ENCODE measurements around the gene IGF2R.
"Not testable (repeated sequence)": the region's sequence is repeated elsewhere in the genome, so short reads cannot be mapped to it uniquely, and the experiment has no call there.

IGF2R gene

DNA sequence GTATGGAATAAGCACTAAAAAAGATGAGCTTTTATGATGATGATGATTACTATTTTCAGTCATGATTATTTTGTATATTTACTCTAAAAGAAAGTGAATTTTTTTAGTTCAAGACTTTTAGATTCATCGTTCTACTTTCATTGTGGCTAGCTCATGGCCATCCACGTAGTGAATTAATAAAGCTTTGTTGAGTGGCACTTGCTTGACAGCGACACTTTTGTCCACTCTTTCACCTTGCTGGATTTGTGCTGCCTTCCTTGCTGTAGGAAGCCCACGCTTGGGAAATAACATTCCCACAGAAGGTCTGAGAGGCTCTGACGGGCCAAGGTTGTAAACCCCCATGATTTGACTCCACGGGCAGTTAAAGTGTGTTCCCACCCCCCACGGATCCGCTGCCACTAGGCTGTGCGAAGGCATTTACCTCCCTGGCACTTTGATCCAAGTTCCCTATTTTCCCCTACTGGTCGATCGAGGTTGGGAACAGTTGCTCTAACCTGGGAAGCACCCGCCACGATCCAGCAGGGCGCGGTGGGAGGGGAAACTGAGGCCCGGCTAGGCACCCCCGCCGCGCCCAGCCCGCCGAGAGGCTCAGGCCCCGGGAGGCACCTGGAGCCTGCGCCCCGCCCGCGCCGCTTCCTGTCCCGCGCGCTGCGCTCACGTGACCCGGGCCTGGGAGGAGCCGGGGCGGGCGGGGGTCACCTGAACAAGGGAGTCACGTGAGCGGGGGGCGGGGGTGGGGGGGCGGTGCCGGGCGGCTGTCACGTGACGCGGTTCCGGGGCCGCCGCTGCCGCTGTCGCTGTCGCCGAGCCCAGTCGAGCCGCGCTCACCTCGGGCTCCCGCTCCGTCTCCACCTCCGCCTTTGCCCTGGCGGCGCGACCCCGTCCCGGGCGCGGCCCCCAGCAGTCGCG lies at the start of gene IGF2R:
IGF2R (plus strand) TSS at position 788 of the 909 bp plus-strand sequence. CDS start 165 bp downstream, outside the sequence.
- peak within 1 kb of the TSS; percentile 75 for H3K4me3 ChIP-seq (ENCODE audit: low read depth, low read length)
- peak; percentile 94 for DNase-seq (ENCODE audit: low read depth)
- TF ChIP-seq POLR2A (IDR thresholded peaks at IDR 0.05; ENCODE audit: extremely low read depth, insufficient read length), result peak; percentile 88
- TF ChIP-seq, protein P1, sequence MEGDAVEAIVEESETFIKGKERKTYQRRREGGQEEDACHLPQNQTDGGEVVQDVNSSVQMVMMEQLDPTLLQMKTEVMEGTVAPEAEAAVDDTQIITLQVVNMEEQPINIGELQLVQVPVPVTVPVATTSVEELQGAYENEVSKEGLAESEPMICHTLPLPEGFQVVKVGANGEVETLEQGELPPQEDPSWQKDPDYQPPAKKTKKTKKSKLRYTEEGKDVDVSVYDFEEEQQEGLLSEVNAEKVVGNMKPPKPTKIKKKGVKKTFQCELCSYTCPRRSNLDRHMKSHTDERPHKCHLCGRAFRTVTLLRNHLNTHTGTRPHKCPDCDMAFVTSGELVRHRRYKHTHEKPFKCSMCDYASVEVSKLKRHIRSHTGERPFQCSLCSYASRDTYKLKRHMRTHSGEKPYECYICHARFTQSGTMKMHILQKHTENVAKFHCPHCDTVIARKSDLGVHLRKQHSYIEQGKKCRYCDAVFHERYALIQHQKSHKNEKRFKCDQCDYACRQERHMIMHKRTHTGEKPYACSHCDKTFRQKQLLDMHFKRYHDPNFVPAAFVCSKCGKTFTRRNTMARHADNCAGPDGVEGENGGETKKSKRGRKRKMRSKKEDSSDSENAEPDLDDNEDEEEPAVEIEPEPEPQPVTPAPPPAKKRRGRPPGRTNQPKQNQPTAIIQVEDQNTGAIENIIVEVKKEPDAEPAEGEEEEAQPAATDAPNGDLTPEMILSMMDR (IDR thresholded peaks at IDR 0.05; ENCODE audit: low read depth, low read length), result no peak
- TF ChIP-seq MAX (IDR thresholded peaks at IDR 0.05; ENCODE audit: low read depth, low read length), result peak; percentile 73
- TF ChIP-seq MYC (IDR thresholded peaks at IDR 0.05; ENCODE audit: low read depth, low read length), result peak; percentile 75

DNA sequence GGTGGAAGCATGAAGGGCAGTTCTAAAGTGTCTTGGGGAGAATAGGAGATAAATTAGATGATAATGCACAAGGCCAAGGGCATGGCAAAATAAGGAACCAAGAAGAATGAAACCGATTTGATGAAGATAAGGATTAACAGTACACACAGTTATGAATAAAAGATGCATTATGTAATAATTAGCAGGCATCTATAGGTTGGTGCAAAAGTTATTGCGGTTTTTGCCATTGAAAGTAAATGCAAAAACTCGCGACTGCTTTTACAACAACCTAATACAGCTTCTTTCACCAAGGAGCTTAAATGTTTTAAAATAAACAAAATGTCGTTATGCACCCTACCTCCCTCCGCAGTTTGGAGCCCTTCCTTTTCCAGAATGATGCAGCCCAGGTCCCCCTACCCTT lies 49.1 kb upstream of the IGF2R start:
- H3K4me3 ChIP-seq (ENCODE audit: low read depth, low read length), result no peak overlapping the region
- TF ChIP-seq POLR2A (IDR thresholded peaks at IDR 0.05; ENCODE audit: extremely low read depth, insufficient read length), result no peak
- no peak for TF ChIP-seq MYC (IDR thresholded peaks at IDR 0.05; ENCODE audit: low read depth, low read length)
- TF ChIP-seq MAX (IDR thresholded peaks at IDR 0.05; ENCODE audit: low read depth, low read length), result no peak
- TF ChIP-seq, protein P1 (IDR thresholded peaks at IDR 0.05; ENCODE audit: low read depth, low read length), result no peak
- DNase-seq (ENCODE audit: low read depth), result no peak

GRCh38 chr6:159924150-159924549 lies 44.7 kb upstream of the IGF2R start:
- not testable (repeated sequence) for DNase-seq (ENCODE audit: low read depth); H3K4me3 ChIP-seq (ENCODE audit: low read depth, low read length)

DNA sequence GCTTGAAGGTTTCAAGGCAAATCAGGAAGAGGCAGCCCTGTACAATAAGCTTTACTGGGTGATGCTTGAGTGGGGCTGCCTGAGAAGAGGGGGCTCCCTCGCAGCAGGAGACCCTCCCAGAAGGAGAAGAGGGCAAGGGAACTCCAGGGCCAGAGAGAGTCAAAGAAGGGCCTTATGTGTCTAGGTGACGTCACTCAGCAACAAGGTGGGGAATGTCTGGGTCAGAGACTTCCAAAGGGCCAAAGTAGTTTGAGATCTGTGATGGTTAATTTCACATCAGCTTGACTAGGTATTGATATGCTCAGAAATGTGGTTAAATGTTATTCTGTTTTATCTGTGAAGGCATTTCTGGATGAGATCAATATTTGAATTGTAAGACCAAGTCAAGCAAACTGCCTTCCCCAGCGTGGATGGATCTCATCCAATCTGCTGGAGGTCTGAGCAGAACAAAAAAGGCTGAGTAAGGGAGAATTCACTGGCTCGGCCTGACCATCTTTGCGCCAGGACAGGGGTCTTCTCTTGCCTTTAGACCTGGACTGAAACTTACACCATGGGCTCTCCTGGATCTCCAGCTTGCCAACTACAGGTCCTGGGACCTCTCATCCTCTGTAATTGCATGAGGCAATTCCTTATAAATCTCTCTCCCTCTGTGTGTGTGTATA lies 42.2 kb upstream of the IGF2R start:
- DNase-seq (ENCODE audit: low read depth), result no peak
- H3K4me3 ChIP-seq (ENCODE audit: low read depth, low read length), result no peak overlapping the region
- no peak for TF ChIP-seq POLR2A (IDR thresholded peaks at IDR 0.05; ENCODE audit: extremely low read depth, insufficient read length)
- TF ChIP-seq MYC (IDR thresholded peaks at IDR 0.05; ENCODE audit: low read depth, low read length), result no peak
- TF ChIP-seq, protein P1 (IDR thresholded peaks at IDR 0.05; ENCODE audit: low read depth, low read length), result no peak
- no peak for TF ChIP-seq MAX (IDR thresholded peaks at IDR 0.05; ENCODE audit: low read depth, low read length)

DNA sequence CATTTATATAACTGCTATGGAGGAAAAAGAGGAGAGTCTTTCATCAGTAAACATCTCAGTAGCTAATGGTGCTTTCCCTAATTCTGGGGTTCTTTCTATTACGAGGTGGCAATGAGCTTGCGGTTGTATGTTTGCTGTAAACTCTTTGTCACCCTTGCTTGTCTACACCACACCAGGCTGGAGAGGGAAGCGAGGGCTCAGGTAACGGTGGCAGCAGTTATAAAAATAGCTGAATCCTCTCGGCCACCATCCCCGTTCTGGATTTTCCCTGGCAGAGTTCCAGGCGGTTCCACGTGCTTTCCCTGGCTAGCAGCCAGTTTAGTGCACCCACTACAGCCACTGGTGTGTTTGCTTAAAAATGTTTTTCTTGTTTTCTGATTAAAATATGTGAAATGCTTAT lies 39.1 kb upstream of the IGF2R start:
- TF ChIP-seq MAX (IDR thresholded peaks at IDR 0.05; ENCODE audit: low read depth, low read length), result no peak
- TF ChIP-seq POLR2A (IDR thresholded peaks at IDR 0.05; ENCODE audit: extremely low read depth, insufficient read length), result no peak
- TF ChIP-seq, protein P1 (IDR thresholded peaks at IDR 0.05; ENCODE audit: low read depth, low read length), result no peak
- no peak for TF ChIP-seq MYC (IDR thresholded peaks at IDR 0.05; ENCODE audit: low read depth, low read length)
- DNase-seq (ENCODE audit: low read depth), result no peak

GRCh38 chr6:159931112-159931511 lies 37.8 kb upstream of the IGF2R start:
- H3K4me3 ChIP-seq (ENCODE audit: low read depth, low read length), result no peak overlapping the region
- TF ChIP-seq MYC (IDR thresholded peaks at IDR 0.05; ENCODE audit: low read depth, low read length) (no peak), POLR2A (IDR thresholded peaks at IDR 0.05; ENCODE audit: extremely low read depth, insufficient read length) (no peak), MAX (IDR thresholded peaks at IDR 0.05; ENCODE audit: low read depth, low read length) (no peak)
- TF ChIP-seq, protein P1 (IDR thresholded peaks at IDR 0.05; ENCODE audit: low read depth, low read length), result no peak
- no peak for DNase-seq (ENCODE audit: low read depth)

More for the DNA sequence above, 39.1 kb upstream of the IGF2R start:
- no peak overlapping the region for H3K4me3 ChIP-seq (ENCODE audit: low read depth, low read length)
